HepG2 (cell line): ENCODE measurements around the gene UBE2Q2. TPM values are rescaled to one million over a fixed set of nuclear protein-coding genes. Genes with fewer than 3 reads are reported as not detected.

Experiments
- ATF4 ChIP-seq, 2 experiments: fragments of 450-650 bp in 1 of 2; sonication (generic) in 1 of 2; formaldehyde crosslinking; IDR thresholded peaks; 2 replicates each; pipeline versions ENCODE4 v1.5.0 to v1.8.0; 2020 to 2022; ENCODE audit warnings: mild to moderate bottlenecking in 1 of 2, missing genetic modification reagents in 1 of 2
- CAMTA2 ChIP-seq: sonication (generic); formaldehyde crosslinking; IDR thresholded peaks from 2 replicates; pipeline ENCODE4 v1.4.0; 2020; ENCODE audit warnings: mild to moderate bottlenecking, missing genetic modification reagents, borderline replicate concordance
- EEA1 ChIP-seq: sonication (generic); formaldehyde crosslinking; IDR thresholded peaks from 2 replicates; pipeline ENCODE4 v1.5.1; 2020; ENCODE audit warnings: mild to moderate bottlenecking, missing genetic modification reagents, borderline replicate concordance
- EED ChIP-seq: sonication (generic); formaldehyde crosslinking; IDR thresholded peaks from 2 replicates; pipeline ENCODE4 v1.5.0; 2020; ENCODE audit warnings: mild to moderate bottlenecking, missing genetic modification reagents
- GZF1 ChIP-seq: sonication (generic); formaldehyde crosslinking; IDR thresholded peaks from 2 replicates; pipeline ENCODE4 v1.5.1; 2020; ENCODE audit warnings: mild to moderate bottlenecking, missing genetic modification reagents
- HES4 ChIP-seq: sonication (generic); formaldehyde crosslinking; IDR thresholded peaks from 2 replicates; pipeline ENCODE4 v1.9.0; 2021; ENCODE audit warnings: mild to moderate bottlenecking, missing genetic modification reagents, borderline replicate concordance
- HNRNPUL1 ChIP-seq: fragments of 200-400 bp; formaldehyde crosslinking; IDR thresholded peaks from 2 replicates; pipeline ENCODE4 v1.6.1; 2017; ENCODE audit warnings: low read depth, mild to moderate bottlenecking, low read length, moderate library complexity
- KDM4B ChIP-seq: sonication (generic); formaldehyde crosslinking; IDR thresholded peaks from 2 replicates; pipeline ENCODE4 v1.4.0; 2020; ENCODE audit warnings: missing genetic modification reagents
- KLF9 ChIP-seq: IDR thresholded peaks from 2 replicates; pipeline ENCODE4 v1.6.1; 2016; ENCODE audit warnings: low read depth
- MED1 ChIP-seq: sonication (generic); formaldehyde crosslinking; IDR thresholded peaks from 2 replicates; pipeline ENCODE4 v1.4.0; 2020; ENCODE audit warnings: missing genetic modification reagents
- MED8 ChIP-seq: sonication (generic); formaldehyde crosslinking; IDR thresholded peaks from 2 replicates; pipeline ENCODE4 v1.8.1; 2023; ENCODE audit warnings: mild to moderate bottlenecking, missing genetic modification reagents; ENCODE audit not compliant: insufficient replicate concordance
- MEF2D ChIP-seq: sonication (generic); formaldehyde crosslinking; IDR thresholded peaks from 2 replicates; pipeline ENCODE4 v1.5.1; 2020; ENCODE audit warnings: mild to moderate bottlenecking, missing genetic modification reagents
- NFE2L2 ChIP-seq: fragments of 150-350 bp; IDR thresholded peaks from 2 replicates; pipeline ENCODE4 v1.6.1; 2014; ENCODE audit warnings: low read length
- NKX3-1 ChIP-seq: sonication (generic); formaldehyde crosslinking; IDR thresholded peaks from 2 replicates; pipeline ENCODE4 v1.5.0; 2020; ENCODE audit warnings: missing genetic modification reagents
- PLSCR1 ChIP-seq: sonication (generic); formaldehyde crosslinking; IDR thresholded peaks from 2 replicates; pipeline ENCODE4 v1.5.0; 2020; ENCODE audit warnings: missing genetic modification reagents, mild to moderate bottlenecking, borderline replicate concordance
- POLR2A ChIP-seq, 2 experiments: IDR thresholded peaks; 2 replicates each; pipeline ENCODE4 v1.6.1; 2011; ENCODE audit warnings: low read depth in 2 of 2, low read length in 2 of 2, mild to moderate bottlenecking in 1 of 2, moderate library complexity in 1 of 2; ENCODE audit not compliant: insufficient read depth in 1 of 2
- SP5 ChIP-seq: IDR thresholded peaks from 2 replicates; pipeline ENCODE4 v1.6.1; 2016; ENCODE audit warnings: low read depth, borderline replicate concordance
- SRSF1 ChIP-seq: fragments of 200-400 bp; formaldehyde crosslinking; optimal IDR thresholded peaks from 2 replicates; pipeline ENCODE3; 2017; ENCODE audit warnings: mild to moderate bottlenecking, low read depth, low read length, moderate library complexity
- TBP ChIP-seq: sonication (generic); formaldehyde crosslinking; IDR thresholded peaks from 2 replicates; pipeline ENCODE4 v1.5.0; 2020; ENCODE audit warnings: missing genetic modification reagents
- TFAP4 ChIP-seq: sonication (generic); IDR thresholded peaks from 2 replicates; pipeline ENCODE4 v1.6.1; 2016; ENCODE audit warnings: low read depth, borderline replicate concordance
- TP53 ChIP-seq: sonication (generic); formaldehyde crosslinking; conservative IDR thresholded peaks from 2 replicates; pipeline ENCODE4 v1.4.0; 2020; ENCODE audit warnings: missing genetic modification reagents
- ZMYM4 ChIP-seq: sonication (generic); formaldehyde crosslinking; IDR thresholded peaks from 2 replicates; pipeline ENCODE4 v1.8.1; 2023; ENCODE audit warnings: mild to moderate bottlenecking, missing genetic modification reagents
- ZNF326 ChIP-seq: sonication (generic); formaldehyde crosslinking; IDR thresholded peaks from 2 replicates; pipeline ENCODE4 v1.4.0; 2020; ENCODE audit warnings: missing genetic modification reagents, borderline replicate concordance
- ZNF468 ChIP-seq: sonication (generic); formaldehyde crosslinking; IDR thresholded peaks from 2 replicates; pipeline ENCODE4 v1.8.0; 2022; ENCODE audit warnings: mild to moderate bottlenecking, moderate library complexity, missing genetic modification reagents
- ZNF619 ChIP-seq: sonication (generic); formaldehyde crosslinking; IDR thresholded peaks from 2 replicates; pipeline ENCODE4 v1.4.0; 2020; ENCODE audit warnings: mild to moderate bottlenecking, missing genetic modification reagents
- ZNF772 ChIP-seq: sonication (generic); formaldehyde crosslinking; IDR thresholded peaks from 2 replicates; pipeline ENCODE4 v1.5.0; 2020; ENCODE audit warnings: mild to moderate bottlenecking, missing genetic modification reagents
- polyA plus RNA-seq, 8 experiments: library from polyadenylated mRNA; depleted of rRNA in 3 of 8; stranded (reverse) in 7 of 8; unstranded in 1 of 8; fragments of >200 nt; fragmentation: Illumina TruSeq in 4 of 8; extraction: Trizol in 4 of 8; gene quantifications; 2 replicates each; pipeline versions ENCODE4 v1.2.1 to v1.2.3, GENCODE V29; 2011 to 2016; ENCODE audit warnings: low read depth in 4 of 8, missing spikeins in 1 of 8, mixed read lengths in 1 of 8; ENCODE audit not compliant: insufficient read depth in 1 of 8
- total RNA-seq, 5 experiments: library from RNA; depleted of rRNA; stranded (reverse); fragments of >200 nt; fragmentation: Illumina TruSeq; extraction: Trizol; gene quantifications; 2 replicates each; pipeline ENCODE4 v1.2.3, GENCODE V29; 2016; ENCODE audit warnings: low read depth in 1 of 5
- TF ChIP-seq, protein P1 (sequence below): sonication (generic); formaldehyde crosslinking; IDR thresholded peaks from 2 replicates; pipeline ENCODE4 v1.5.1; 2020; ENCODE audit warnings: missing genetic modification reagents, mild to moderate bottlenecking, borderline replicate concordance

Gene UBE2Q2
- total and polyA plus RNA-seq, 2 of the 13 experiments (the other 11 are each of a cell fraction or from before 2014, with no cell fraction given), result 10.6 to 20.4 TPM

- peak; percentile 88; the same call in 1 of the 2 replicates for TF ChIP-seq TP53 (CRISPR knock-in tag)
- TF ChIP-seq KDM4B (CRISPR knock-in tag), result peak; percentile 68
- 0 out of 2 replicates have a peak, but pooled peaks have one; percentile 51 for TF ChIP-seq GZF1 (CRISPR knock-in tag)
- TF ChIP-seq MED8 (CRISPR knock-in tag), result peak; percentile 80
- no peak for TF ChIP-seq PLSCR1
- TF ChIP-seq HNRNPUL1, result 0 out of 2 replicates have a peak, but pooled peaks have one; percentile 68
- peak; percentile 75; the same call in 1 of the 2 replicates for TF ChIP-seq SP5 (CRISPR knock-in tag)
- TF ChIP-seq MEF2D, result peak; percentile 75
- peak; percentile 81 for TF ChIP-seq NKX3-1 (CRISPR knock-in tag)
- peak in 1 of 2 experiments; percentile 90; a peak in 2 of 4 replicates for TF ChIP-seq ATF4 (CRISPR knock-in tag; IDR thresholded peaks at IDR 0.05)
- TF ChIP-seq ZNF772 (CRISPR knock-in tag), result peak; percentile 94
- no peak; the same call in 1 of the 2 replicates for TF ChIP-seq EEA1 (CRISPR knock-in tag)
- TF ChIP-seq ZNF468 (CRISPR knock-in tag), result no peak
- TF ChIP-seq ZNF619 (CRISPR knock-in tag), result peak; percentile 38; the same call in 1 of the 2 replicates
- TF ChIP-seq, protein P1, sequence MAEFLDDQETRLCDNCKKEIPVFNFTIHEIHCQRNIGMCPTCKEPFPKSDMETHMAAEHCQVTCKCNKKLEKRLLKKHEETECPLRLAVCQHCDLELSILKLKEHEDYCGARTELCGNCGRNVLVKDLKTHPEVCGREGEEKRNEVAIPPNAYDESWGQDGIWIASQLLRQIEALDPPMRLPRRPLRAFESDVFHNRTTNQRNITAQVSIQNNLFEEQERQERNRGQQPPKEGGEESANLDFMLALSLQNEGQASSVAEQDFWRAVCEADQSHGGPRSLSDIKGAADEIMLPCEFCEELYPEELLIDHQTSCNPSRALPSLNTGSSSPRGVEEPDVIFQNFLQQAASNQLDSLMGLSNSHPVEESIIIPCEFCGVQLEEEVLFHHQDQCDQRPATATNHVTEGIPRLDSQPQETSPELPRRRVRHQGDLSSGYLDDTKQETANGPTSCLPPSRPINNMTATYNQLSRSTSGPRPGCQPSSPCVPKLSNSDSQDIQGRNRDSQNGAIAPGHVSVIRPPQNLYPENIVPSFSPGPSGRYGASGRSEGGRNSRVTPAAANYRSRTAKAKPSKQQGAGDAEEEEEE (CRISPR knock-in tag), result no peak
- no peak for TF ChIP-seq CAMTA2 (CRISPR knock-in tag)
- TF ChIP-seq POLR2A (IDR thresholded peaks at IDR 0.05; ENCODE audit: insufficient read depth in 1 of 2, low read depth in 2 of 2, low read length in 2 of 2), result peak; percentile 88 to 89
- TF ChIP-seq ZNF326 (CRISPR knock-in tag), result no peak
- peak; percentile 99 for TF ChIP-seq KLF9 (CRISPR knock-in tag)
- TF ChIP-seq ZMYM4, result peak; percentile 89
- TF ChIP-seq HES4 (CRISPR knock-in tag), result no peak
- no peak for TF ChIP-seq TBP (CRISPR knock-in tag)
- peak; percentile 82 for TF ChIP-seq MED1
- peak; percentile 94 for TF ChIP-seq SRSF1
- no peak for TF ChIP-seq NFE2L2
- peak; percentile 95 for TF ChIP-seq EED (CRISPR knock-in tag)
- TF ChIP-seq TFAP4, result peak; percentile 57; the same call in 1 of the 2 replicates
Measured at GRCh38 chr15:75903331-75904239, 60.3 kb downstream of the UBE2Q2 start, which contains the start of gene FBXO22 (continued).
